OCI-LY7 (cell line): Measurements from ENCODE around the gene TTC28. TPM values are rescaled to one million over a fixed set of nuclear protein-coding genes. Genes with fewer than 3 reads are reported as not detected.
"Not testable (repeated sequence)": the region's sequence is repeated elsewhere in the genome, so short reads cannot be mapped to it uniquely, and the experiment has no call there.

Experiments used
- BruUV-seq: library from RNA; stranded (reverse); fragments of 400-500 nt; replicated peaks from 2 replicates; lab custom pipeline; 2021; lab: Mats Ljungman, UMichigan
- CTCF ChIA-PET: fragments of 300-600 bp; sonication (Branson Sonifier 250); formaldehyde crosslinking; loops from one replicate; lab custom pipeline; 2022; ENCODE audit warnings: antibody characterized with exemption; ENCODE audit not compliant: unreplicated experiment; lab: Charles Lee
- POLR2A ChIA-PET: fragments of 300-600 bp; sonication (Branson Sonifier 250); formaldehyde crosslinking; loops from one replicate; lab custom pipeline; 2022; ENCODE audit warnings: antibody characterized with exemption; lab: Charles Lee
- DNase-seq: peaks from one replicate; pipeline ENCODE4 v3.0.0-alpha.2; 2015; ENCODE audit warnings: low spot score
- H2AFZ ChIP-seq: fragments of 200-600 bp; sonication (generic), shearing (Covaris generic); 2 replicates; pipeline ENCODE4 v1.6.1; 2014; ENCODE audit warnings: mild to moderate bottlenecking, antibody characterized with exemption, low read length, moderate library complexity
- H3K27ac ChIP-seq: fragments of 200-600 bp; sonication (generic); 2 replicates; pipeline ENCODE4 v1.5.1; 2014; ENCODE audit warnings: mixed run types, low read depth, mild to moderate bottlenecking, moderate library complexity, low read length, inconsistent platforms; ENCODE audit not compliant: poor library complexity, severe bottlenecking
- H3K36me3 ChIP-seq: fragments of 200-600 bp; sonication (generic); 2 replicates; pipeline ENCODE4 v1.6.1; 2014; ENCODE audit warnings: mild to moderate bottlenecking, antibody characterized with exemption, low read length, moderate library complexity, mixed read lengths; ENCODE audit not compliant: insufficient read depth
- H3K4me1 ChIP-seq: fragments of 200-600 bp; sonication (generic); 2 replicates; pipeline ENCODE4 v1.5.1; 2014; ENCODE audit warnings: mild to moderate bottlenecking, low read length; ENCODE audit not compliant: insufficient read depth, poor library complexity, severe bottlenecking
- H3K4me2 ChIP-seq: fragments of 200-600 bp; sonication (generic); 2 replicates; pipeline ENCODE4 v1.6.1; 2014; ENCODE audit warnings: mild to moderate bottlenecking, low read length
- H3K4me3 ChIP-seq: fragments of 200-600 bp; sonication (generic); 2 replicates; pipeline ENCODE4 v1.5.1; 2014; ENCODE audit warnings: mild to moderate bottlenecking, low read depth, low read length; ENCODE audit not compliant: poor library complexity, severe bottlenecking
- H3K79me2 ChIP-seq: fragments of 200-600 bp; sonication (generic); 2 replicates; pipeline ENCODE4 v1.6.1; 2016; ENCODE audit warnings: low read depth, mild to moderate bottlenecking, low read length, moderate library complexity, mixed read lengths; ENCODE audit not compliant: insufficient read depth
- H3K9me2 ChIP-seq: fragments of 200-600 bp; sonication (generic); 2 replicates; pipeline ENCODE4 v1.6.1; 2016; ENCODE audit warnings: mild to moderate bottlenecking, low read length, mixed read lengths; ENCODE audit not compliant: insufficient read depth
- H3K9me3 ChIP-seq: fragments of 200-600 bp; sonication (generic); 2 replicates; pipeline ENCODE4 v1.6.1; 2014; ENCODE audit warnings: mild to moderate bottlenecking, mixed run types, low read length, mixed read lengths
- H4K20me1 ChIP-seq: fragments of 200-600 bp; sonication (generic); 2 replicates; pipeline ENCODE4 v1.6.1; 2014; ENCODE audit warnings: mild to moderate bottlenecking, antibody characterized with exemption, low read length, moderate library complexity, mixed read lengths; ENCODE audit not compliant: insufficient read depth
- EZH2phosphoT487 ChIP-seq: fragments of 200-600 bp; sonication (generic); IDR thresholded peaks from 2 replicates; pipeline ENCODE4 v1.6.1; 2018; ENCODE audit warnings: low read depth, borderline replicate concordance, mild to moderate bottlenecking, mixed run types, antibody characterized with exemption, low read length, moderate library complexity, mixed read lengths
- intact Hi-C: fragments of 100-400 bp; cut with micrococcal nuclease; formaldehyde crosslinking; loops from one replicate; pipeline ENCODE4 v1.10.0; 2022; ENCODE audit not compliant: unreplicated experiment
- total RNA-seq, 2 experiments: library from RNA; depleted of rRNA in 1 of 2; stranded (reverse); fragments of >200 nt in 1 of 2; shearing (Covaris generic) in 1 of 2; gene quantifications; 2 replicates each; pipeline ENCODE4 v1.2.3, GENCODE V29; 2014 to 2022
- TF ChIP-seq, protein P1 (sequence below): fragments of 200-600 bp; sonication (generic); conservative IDR thresholded peaks from 2 replicates; pipeline ENCODE4 v1.5.1; 2014; ENCODE audit warnings: mild to moderate bottlenecking, antibody characterized with exemption, low read length, moderate library complexity, mixed read lengths

TTC28 gene
- total RNA-seq, 2 experiments from 2014 or later, result under 0.01 to 0.55 TPM

- DNase-seq, result no peak
- intact Hi-C loops, result no loop called here
- Histone ChIP-seq H3K36me3 (no peaks in the 10 kb centered on the region), H3K9me3 (no peaks in the 10 kb centered on the region), H4K20me1 (no peaks in the 10 kb centered on the region), H3K4me3 (no peak overlapping the region), H3K27ac (no peak overlapping the region), H3K9me2 (no peaks in the 10 kb centered on the region), H3K4me2 (no peak overlapping the region), H3K79me2 (no peaks in the 10 kb centered on the region), H2AFZ (no peak overlapping the region), H3K4me1 (peaks cover 11% of the 10 kb centered on the region)
- POLR2A ChIA-PET, result no interaction called here
- no peak for TF ChIP-seq EZH2phosphoT487
- TF ChIP-seq, protein P1, sequence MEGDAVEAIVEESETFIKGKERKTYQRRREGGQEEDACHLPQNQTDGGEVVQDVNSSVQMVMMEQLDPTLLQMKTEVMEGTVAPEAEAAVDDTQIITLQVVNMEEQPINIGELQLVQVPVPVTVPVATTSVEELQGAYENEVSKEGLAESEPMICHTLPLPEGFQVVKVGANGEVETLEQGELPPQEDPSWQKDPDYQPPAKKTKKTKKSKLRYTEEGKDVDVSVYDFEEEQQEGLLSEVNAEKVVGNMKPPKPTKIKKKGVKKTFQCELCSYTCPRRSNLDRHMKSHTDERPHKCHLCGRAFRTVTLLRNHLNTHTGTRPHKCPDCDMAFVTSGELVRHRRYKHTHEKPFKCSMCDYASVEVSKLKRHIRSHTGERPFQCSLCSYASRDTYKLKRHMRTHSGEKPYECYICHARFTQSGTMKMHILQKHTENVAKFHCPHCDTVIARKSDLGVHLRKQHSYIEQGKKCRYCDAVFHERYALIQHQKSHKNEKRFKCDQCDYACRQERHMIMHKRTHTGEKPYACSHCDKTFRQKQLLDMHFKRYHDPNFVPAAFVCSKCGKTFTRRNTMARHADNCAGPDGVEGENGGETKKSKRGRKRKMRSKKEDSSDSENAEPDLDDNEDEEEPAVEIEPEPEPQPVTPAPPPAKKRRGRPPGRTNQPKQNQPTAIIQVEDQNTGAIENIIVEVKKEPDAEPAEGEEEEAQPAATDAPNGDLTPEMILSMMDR, result no peak
- CTCF ChIA-PET, result no interaction called here
- BruUV-seq, result no TSS peak
Measured at GRCh38 chr22:28670756-28671155, 8.9 kb downstream of the TTC28 start.

DNA sequence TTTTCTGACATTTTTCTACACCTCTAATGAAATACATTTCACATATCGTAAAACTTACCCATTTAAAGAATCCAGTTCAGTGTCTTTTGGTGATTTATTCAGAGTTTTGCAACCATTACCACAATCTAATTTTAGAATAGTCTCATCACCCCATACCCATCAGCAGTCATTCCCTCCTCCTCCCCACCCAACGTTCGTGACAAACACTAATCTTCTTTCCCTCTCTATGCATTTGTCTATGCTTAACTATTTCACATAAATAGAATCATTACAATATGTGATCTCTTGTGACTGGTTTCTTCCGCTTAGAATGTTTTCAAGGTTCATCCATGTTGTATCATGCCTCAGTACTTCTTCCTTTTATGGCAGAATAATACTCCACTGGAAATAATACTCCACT lies 9.5 kb downstream of the TTC28 start:
- Histone ChIP-seq H3K36me3 (no peaks in the 10 kb centered on the region), H4K20me1 (no peaks in the 10 kb centered on the region), H2AFZ (no peak overlapping the region), H3K9me2 (no peaks in the 10 kb centered on the region), H3K4me3 (no peak overlapping the region), H3K9me3 (no peaks in the 10 kb centered on the region), H3K4me2 (no peak overlapping the region), H3K4me1 (peaks cover 11% of the 10 kb centered on the region), H3K79me2 (no peaks in the 10 kb centered on the region), H3K27ac (no peak overlapping the region)
- ChIA-PET CTCF (no interaction called here), POLR2A (no interaction called here)
- no peak for TF ChIP-seq EZH2phosphoT487
- TF ChIP-seq, protein P1, result no peak
- no peak for DNase-seq
- intact Hi-C loops, result no loop called here
- no TSS peak for BruUV-seq

DNA sequence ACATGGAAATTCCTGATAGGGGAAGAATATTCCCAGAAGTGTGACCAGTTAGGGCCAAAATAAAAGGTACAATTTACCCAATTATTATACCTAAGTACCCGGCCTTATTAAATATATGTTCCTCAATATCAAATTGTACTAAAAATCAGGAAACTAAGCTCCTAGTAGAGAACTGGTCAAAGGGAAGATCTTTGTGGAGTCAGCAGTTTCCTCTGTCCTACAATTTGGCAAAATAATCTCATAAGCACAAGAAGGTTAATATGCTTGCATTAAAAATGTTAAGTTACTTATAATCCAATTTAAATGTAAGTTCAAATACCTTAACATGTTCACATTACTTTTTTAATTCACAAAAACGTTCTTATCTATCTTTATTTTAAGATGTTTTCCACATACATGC lies 10.3 kb downstream of the TTC28 start:
- H3K4me2 ChIP-seq, result no peak overlapping the region
- H3K79me2 ChIP-seq, result no peaks in the 10 kb centered on the region
- H3K9me2 ChIP-seq, result no peaks in the 10 kb centered on the region
- no peak overlapping the region for H3K4me3 ChIP-seq
- no peaks in the 10 kb centered on the region for H4K20me1 ChIP-seq
- CTCF ChIA-PET, result no interaction called here
- no peaks in the 10 kb centered on the region for H3K9me3 ChIP-seq
- no peaks in the 10 kb centered on the region for H3K36me3 ChIP-seq
- POLR2A ChIA-PET, result interaction anchor here (0.7 kb wide), 1 partner anchor 61 kb away, joined by 4 read pairs; no protein-coding TSS in a partner anchor
- no peak overlapping the region for H3K27ac ChIP-seq
- intact Hi-C loops, result no loop called here
- no peak for DNase-seq
- H2AFZ ChIP-seq, result no peak overlapping the region
- peaks cover 10% of the 10 kb centered on the region for H3K4me1 ChIP-seq
- TF ChIP-seq EZH2phosphoT487, result no peak
- TF ChIP-seq, protein P1, result no peak
- BruUV-seq, result no TSS peak

GRCh38 chr22:28663569-28663942 lies 16.1 kb downstream of the TTC28 start:
- H3K79me2 ChIP-seq, H3K4me3 ChIP-seq, DNase-seq, H3K9me3 ChIP-seq, H3K4me1 ChIP-seq, BruUV-seq, H3K36me3 ChIP-seq, H4K20me1 ChIP-seq, H3K4me2 ChIP-seq, POLR2A ChIA-PET, CTCF ChIA-PET, H2AFZ ChIP-seq, H3K9me2 ChIP-seq, H3K27ac ChIP-seq, intact Hi-C loops: not testable (repeated sequence)
